GM12874 (cell line): Measurements from ENCODE around the gene KLHL11.

ENCODE experiments used
- CTCF ChIP-seq: IDR thresholded peaks from 2 replicates; pipeline ENCODE4 v1.5.1; 2011; ENCODE audit warnings: low read depth, mild to moderate bottlenecking, control low read depth, low read length, moderate library complexity; ENCODE audit not compliant: insufficient read depth

The KLHL11 gene

DNA sequence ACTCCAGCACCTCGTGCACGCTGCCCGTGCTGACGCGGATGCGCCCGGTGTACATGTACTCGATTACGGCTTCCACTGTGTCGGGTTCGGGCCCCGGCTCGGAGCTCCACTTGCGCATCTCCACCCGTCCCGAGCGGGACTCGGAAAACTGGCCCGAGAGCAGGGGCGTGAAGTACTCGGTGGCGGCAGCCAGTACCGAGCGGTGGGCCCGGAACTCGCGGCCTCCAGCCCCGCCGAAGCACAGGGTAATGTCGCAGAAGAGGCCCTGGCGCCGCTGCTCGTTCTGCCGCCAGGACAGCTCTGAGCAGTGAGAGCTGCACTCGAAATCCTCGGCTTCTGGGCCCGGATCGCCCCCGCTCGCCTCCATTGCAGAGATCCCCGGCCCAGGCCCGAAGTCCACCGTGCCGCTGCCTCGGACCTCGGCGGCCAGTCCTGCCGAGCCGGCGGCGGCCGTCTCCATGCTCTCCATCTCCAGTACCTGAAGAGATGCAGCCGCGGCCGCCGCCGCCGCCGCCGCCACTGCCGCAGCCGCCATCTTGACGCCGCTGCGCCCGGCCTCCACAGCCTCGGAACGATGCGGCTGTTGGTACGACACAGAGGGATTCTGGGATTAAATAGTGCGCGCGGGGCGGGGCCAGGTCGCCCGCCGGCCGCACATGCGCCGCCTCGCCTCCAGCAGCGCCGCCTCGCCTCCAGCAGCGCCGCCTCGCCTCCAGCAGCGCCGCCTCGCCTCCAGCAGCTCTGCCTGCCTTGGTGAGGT is at the start of gene KLHL11:
Gene KLHL11 (minus strand): TSS at position 588 of the 760 bp plus-strand sequence. CDS start 53 bp downstream, at position 535.
- TF ChIP-seq CTCF: no peak

- TF ChIP-seq CTCF: no peak
These were observed 49.8 kb upstream of the KLHL11 start for GRCh38 chr17:41915020-41915419.

- no peak for TF ChIP-seq CTCF
These were observed 49.1 kb upstream of the KLHL11 start for GRCh38 chr17:41914358-41914766.

GRCh38 chr17:41913798-41914197 is 48.6 kb upstream of the KLHL11 start:
- TF ChIP-seq CTCF: no peak

DNA sequence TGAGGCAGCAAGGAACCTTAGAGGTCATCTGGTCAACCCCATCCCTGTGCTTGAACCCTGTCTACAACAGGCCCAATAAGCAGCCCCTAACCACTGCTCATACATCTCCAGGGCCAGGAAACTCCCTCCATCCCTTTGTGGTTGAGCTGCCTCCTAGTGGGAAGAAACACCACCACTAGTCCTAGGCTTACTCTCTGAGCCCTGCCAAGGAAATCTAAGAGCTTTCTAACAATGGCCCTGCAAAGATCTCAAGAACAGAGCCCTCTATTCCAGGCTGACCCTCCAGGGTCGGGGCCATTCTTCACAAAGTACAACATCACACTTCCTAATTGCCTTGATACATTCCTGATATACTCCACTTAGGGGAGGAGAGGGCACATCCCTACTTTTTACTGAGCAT is 47.7 kb upstream of the KLHL11 start:
- no peak for TF ChIP-seq CTCF

GRCh38 chr17:41910701-41911391 is 45.6 kb upstream of the KLHL11 start:
- TF ChIP-seq CTCF: no peak

DNA sequence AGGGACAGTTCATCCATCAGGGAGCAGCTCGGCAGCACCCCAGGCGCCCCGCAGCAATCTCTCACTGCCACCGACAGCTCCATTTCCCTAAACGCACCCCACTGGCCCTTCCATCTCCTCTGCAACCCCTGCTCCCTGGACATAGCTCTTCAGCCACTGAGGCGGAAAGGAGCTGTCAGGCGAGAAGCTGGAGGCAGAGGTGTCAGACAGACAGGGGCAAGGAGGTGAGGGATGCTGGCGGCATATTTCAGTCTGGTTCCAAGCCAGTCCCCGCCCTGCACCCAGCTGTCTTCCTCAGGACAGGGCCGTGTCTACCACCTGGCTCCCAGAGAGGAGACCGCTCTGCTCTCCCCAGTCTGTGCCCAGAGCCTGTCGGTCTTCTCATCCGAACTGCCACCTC is 43.9 kb upstream of the KLHL11 start:
- no peak for TF ChIP-seq CTCF
